HS-5 (cell line): ENCODE results near the gene SLC26A1.

Experiments
- DNase-seq: peaks from one replicate; pipeline ENCODE4 v3.0.0-alpha.2; 2012; ENCODE audit warnings: low read depth

Gene SLC26A1

GRCh38 chr4:964346-965025 is 28.7 kb downstream of the SLC26A1 start:
- DNase-seq: no peak

GRCh38 chr4:963276-964225 is 29.7 kb downstream of the SLC26A1 start:
- DNase-seq: no peak

- no peak for DNase-seq
Observed at GRCh38 chr4:962231-963208, 30.7 kb downstream of the SLC26A1 start.

GRCh38 chr4:961351-962230 is 31.6 kb downstream of the SLC26A1 start:
- DNase-seq: no peak

GRCh38 chr4:960636-961350 is 32.4 kb downstream of the SLC26A1 start:
- no peak for DNase-seq

- no peak for DNase-seq
Observed at GRCh38 chr4:960140-960635, 33.0 kb downstream of the SLC26A1 start.

GRCh38 chr4:959338-960139 is 33.7 kb downstream of the SLC26A1 start:
- DNase-seq: no peak

- no peak for DNase-seq
Observed at GRCh38 chr4:958696-959337, 34.4 kb downstream of the SLC26A1 start.

GRCh38 chr4:958314-958665 is 34.9 kb downstream of the SLC26A1 start:
- DNase-seq: no peak

GRCh38 chr4:957581-958313 is 35.5 kb downstream of the SLC26A1 start:
- DNase-seq: no peak

- DNase-seq: no peak
Observed at GRCh38 chr4:957231-957580, 36.0 kb downstream of the SLC26A1 start.

GRCh38 chr4:956531-957230 is 36.5 kb downstream of the SLC26A1 start:
- DNase-seq: no peak

GRCh38 chr4:955931-956381 is 37.2 kb downstream of the SLC26A1 start:
- DNase-seq: no peak

GRCh38 chr4:955161-955921 is 37.9 kb downstream of the SLC26A1 start:
- DNase-seq: no peak

GRCh38 chr4:954211-955020 is 38.8 kb downstream of the SLC26A1 start:
- DNase-seq: no peak

- no peak for DNase-seq
Observed at GRCh38 chr4:953574-953915, 39.7 kb downstream of the SLC26A1 start.
